ENCODE measurements around the gene HMGN2. TPM values are rescaled to one million over a fixed set of nuclear protein-coding genes. Genes with fewer than 3 reads are reported as not detected.

Gene HMGN2
- total RNA-seq, 1 experiment from 2014 or later = 888 TPM

DNA sequence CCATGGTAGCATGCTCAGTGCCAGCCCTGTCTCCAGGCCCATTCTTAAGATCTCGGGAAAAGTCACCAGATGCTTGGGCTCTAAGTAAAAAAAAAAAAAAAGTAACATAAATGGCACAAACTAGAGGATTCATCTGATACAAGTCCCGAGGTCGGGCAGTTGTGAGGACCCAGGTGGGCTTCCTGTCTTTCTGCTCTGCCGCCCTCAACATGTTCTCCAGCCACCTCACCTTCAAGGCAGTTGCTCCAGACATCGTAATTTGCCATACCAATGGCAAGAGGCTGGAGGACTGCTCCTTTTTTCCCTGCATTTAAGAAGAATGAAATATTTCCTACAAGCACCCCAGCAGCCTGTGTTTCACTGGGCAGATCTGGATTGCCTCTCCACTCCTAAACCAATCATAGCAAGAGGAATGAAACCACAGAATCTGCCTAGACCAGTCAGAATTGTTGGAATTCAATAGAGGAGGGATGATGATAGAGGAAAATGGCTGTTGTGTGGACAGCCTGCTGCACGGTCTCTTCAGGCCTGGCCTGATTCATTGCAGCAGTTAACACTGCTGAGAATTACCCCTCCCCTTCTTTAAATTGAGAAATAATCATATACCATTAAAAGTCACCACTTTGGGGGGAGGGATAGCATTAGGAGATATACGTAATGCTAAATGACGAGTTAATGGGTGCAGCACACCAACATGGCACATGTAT lies 5.4 kb downstream of the HMGN2 start:
- Histone ChIP-seq H3K9me3 (ENCODE audit: low read length) (no peaks in the 10 kb centered on the region), H3F3A (ENCODE audit: low read length, unreplicated experiment) (peaks cover 12% of the 10 kb centered on the region), H2AFZ (ENCODE audit: low read length) (no peak overlapping the region), H3K9ac (ENCODE audit: low read length) (no peak overlapping the region), H3K4me3 (ENCODE audit: low read length) (no peak overlapping the region), H3K4me2 (ENCODE audit: low read length) (no peak overlapping the region), H3K9me2 (replicated peaks; ENCODE audit: low read length) (no peaks in the 10 kb centered on the region), H3K36me3 (ENCODE audit: low read depth, low read length) (peaks cover 45% of the 10 kb centered on the region), H3K27me3 (ENCODE audit: low read length) (no peaks in the 10 kb centered on the region), H3K27ac (ENCODE audit: low read length) (no peak overlapping the region), H3K4me1 (ENCODE audit: insufficient read depth, low read length) (peaks cover 12% of the 10 kb centered on the region), H4K20me1 (ENCODE audit: low read length) (peaks cover 26% of the 10 kb centered on the region), H3K79me2 (ENCODE audit: low read length) (peaks cover 25% of the 10 kb centered on the region)
- BruUV-seq (replicated peaks) = no TSS peak
- CTCF ChIA-PET = no interaction called here
- intact Hi-C loops (cut with micrococcal nuclease) = no loop called here
- ATAC-seq (no peak), DNase-seq (no peak)
- TF ChIP-seq EZH2phosphoT487 (IDR thresholded peaks at IDR 0.05; ENCODE audit: borderline replicate concordance, low read length) (no peak), EZH2 (IDR thresholded peaks at IDR 0.05; ENCODE audit: low read length, unreplicated experiment) (no peak)
- TF ChIP-seq, protein P1, sequence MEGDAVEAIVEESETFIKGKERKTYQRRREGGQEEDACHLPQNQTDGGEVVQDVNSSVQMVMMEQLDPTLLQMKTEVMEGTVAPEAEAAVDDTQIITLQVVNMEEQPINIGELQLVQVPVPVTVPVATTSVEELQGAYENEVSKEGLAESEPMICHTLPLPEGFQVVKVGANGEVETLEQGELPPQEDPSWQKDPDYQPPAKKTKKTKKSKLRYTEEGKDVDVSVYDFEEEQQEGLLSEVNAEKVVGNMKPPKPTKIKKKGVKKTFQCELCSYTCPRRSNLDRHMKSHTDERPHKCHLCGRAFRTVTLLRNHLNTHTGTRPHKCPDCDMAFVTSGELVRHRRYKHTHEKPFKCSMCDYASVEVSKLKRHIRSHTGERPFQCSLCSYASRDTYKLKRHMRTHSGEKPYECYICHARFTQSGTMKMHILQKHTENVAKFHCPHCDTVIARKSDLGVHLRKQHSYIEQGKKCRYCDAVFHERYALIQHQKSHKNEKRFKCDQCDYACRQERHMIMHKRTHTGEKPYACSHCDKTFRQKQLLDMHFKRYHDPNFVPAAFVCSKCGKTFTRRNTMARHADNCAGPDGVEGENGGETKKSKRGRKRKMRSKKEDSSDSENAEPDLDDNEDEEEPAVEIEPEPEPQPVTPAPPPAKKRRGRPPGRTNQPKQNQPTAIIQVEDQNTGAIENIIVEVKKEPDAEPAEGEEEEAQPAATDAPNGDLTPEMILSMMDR (conservative IDR thresholded peaks at IDR 0.05; ENCODE audit: low read depth, low read length) = no peak
- POLR2A ChIA-PET (ENCODE audit: unreplicated experiment) = no interaction called here

DNA sequence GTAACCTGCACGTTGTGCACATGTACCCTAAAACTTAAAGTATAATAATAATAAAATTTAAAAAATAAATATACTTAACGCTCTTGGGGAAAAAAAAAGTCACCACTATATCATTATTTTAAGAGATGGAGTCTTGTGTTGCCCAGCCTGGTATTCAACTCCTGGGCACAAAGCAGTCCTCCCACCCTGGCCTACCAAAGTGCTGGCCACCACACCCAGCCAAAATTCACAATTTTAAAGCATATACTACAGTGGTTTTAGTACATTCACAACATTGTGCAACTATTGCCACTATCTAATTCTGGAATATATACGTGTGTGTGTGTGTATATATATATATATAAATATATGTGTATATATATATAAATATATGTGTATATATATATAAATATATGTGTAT lies 5.9 kb downstream of the HMGN2 start:
- peaks cover 12% of the 10 kb centered on the region for H3K4me1 ChIP-seq (ENCODE audit: insufficient read depth, low read length)
- no peaks in the 10 kb centered on the region for H3K9me3 ChIP-seq (ENCODE audit: low read length)
- no peak overlapping the region for H2AFZ ChIP-seq (ENCODE audit: low read length)
- no peaks in the 10 kb centered on the region for H3K27me3 ChIP-seq (ENCODE audit: low read length)
- H3K27ac ChIP-seq (ENCODE audit: low read length) = no peak overlapping the region
- H3K79me2 ChIP-seq (ENCODE audit: low read length) = peaks cover 22% of the 10 kb centered on the region
- H4K20me1 ChIP-seq (ENCODE audit: low read length) = peaks cover 25% of the 10 kb centered on the region
- no TSS peak for BruUV-seq (replicated peaks)
- ATAC-seq (no peak), DNase-seq (no peak)
- intact Hi-C loops (cut with micrococcal nuclease) = no loop called here
- H3K9ac ChIP-seq (ENCODE audit: low read length) = no peak overlapping the region
- H3F3A ChIP-seq (ENCODE audit: low read length, unreplicated experiment) = peaks cover 12% of the 10 kb centered on the region
- peaks cover 44% of the 10 kb centered on the region for H3K36me3 ChIP-seq (ENCODE audit: low read depth, low read length)
- CTCF ChIA-PET = no interaction called here
- no peak overlapping the region for H3K4me3 ChIP-seq (ENCODE audit: low read length)
- no peak overlapping the region for H3K4me2 ChIP-seq (ENCODE audit: low read length)
- no peaks in the 10 kb centered on the region for H3K9me2 ChIP-seq (replicated peaks; ENCODE audit: low read length)
- POLR2A ChIA-PET (ENCODE audit: unreplicated experiment) = no interaction called here
- TF ChIP-seq, protein P1 (conservative IDR thresholded peaks at IDR 0.05; ENCODE audit: low read depth, low read length) = no peak
- no peak for TF ChIP-seq EZH2 (IDR thresholded peaks at IDR 0.05; ENCODE audit: low read length, unreplicated experiment)
- no peak for TF ChIP-seq EZH2phosphoT487 (IDR thresholded peaks at IDR 0.05; ENCODE audit: borderline replicate concordance, low read length)

DNA sequence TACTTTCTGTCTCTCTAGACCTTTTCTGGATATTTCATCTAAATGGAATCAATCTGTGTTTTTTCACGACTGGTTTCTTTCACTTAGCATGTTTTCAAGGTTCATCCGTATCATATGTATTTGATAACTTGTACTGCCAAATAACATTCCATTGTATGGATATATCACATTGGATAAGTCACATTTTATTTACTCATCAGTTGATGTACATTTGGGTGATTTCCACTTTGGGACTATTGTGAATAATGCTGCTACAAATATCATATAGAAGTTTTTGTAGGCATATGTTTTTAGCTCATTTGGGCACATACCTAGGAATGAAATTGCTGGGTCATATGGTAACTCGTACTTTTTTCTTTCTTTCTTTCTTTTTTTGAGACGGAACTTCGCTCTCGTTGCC lies 6.7 kb downstream of the HMGN2 start:
- Histone ChIP-seq H3K9me3 (ENCODE audit: low read length) (no peaks in the 10 kb centered on the region), H3K36me3 (ENCODE audit: low read depth, low read length) (peaks cover 36% of the 10 kb centered on the region), H3K27ac (ENCODE audit: low read length) (no peak overlapping the region), H4K20me1 (ENCODE audit: low read length) (peaks cover 16% of the 10 kb centered on the region), H3K4me2 (ENCODE audit: low read length) (no peak overlapping the region), H3K9ac (ENCODE audit: low read length) (no peak overlapping the region), H2AFZ (ENCODE audit: low read length) (no peak overlapping the region), H3K79me2 (ENCODE audit: low read length) (peaks cover 14% of the 10 kb centered on the region), H3K4me1 (ENCODE audit: insufficient read depth, low read length) (peaks cover 8% of the 10 kb centered on the region), H3K9me2 (replicated peaks; ENCODE audit: low read length) (no peaks in the 10 kb centered on the region), H3F3A (ENCODE audit: low read length, unreplicated experiment) (peaks cover 8% of the 10 kb centered on the region), H3K4me3 (ENCODE audit: low read length) (no peak overlapping the region), H3K27me3 (ENCODE audit: low read length) (no peaks in the 10 kb centered on the region)
- ChIA-PET POLR2A (ENCODE audit: unreplicated experiment) (no interaction called here), CTCF (no interaction called here)
- ATAC-seq (no peak), DNase-seq (no peak)
- TF ChIP-seq, protein P1 (conservative IDR thresholded peaks at IDR 0.05; ENCODE audit: low read depth, low read length) = no peak
- TF ChIP-seq EZH2 (IDR thresholded peaks at IDR 0.05; ENCODE audit: low read length, unreplicated experiment) (no peak), EZH2phosphoT487 (IDR thresholded peaks at IDR 0.05; ENCODE audit: borderline replicate concordance, low read length) (no peak)
- intact Hi-C loops (cut with micrococcal nuclease) = no loop called here
- no TSS peak for BruUV-seq (replicated peaks)

All from PC-3 (cell line).